GM12878 (cell line): ENCODE data around the gene MS4A1. TPM values are rescaled to one million over a fixed set of nuclear protein-coding genes. Genes with fewer than 3 reads are reported as not detected.

Experiments used
- ATAC-seq: fragments of 200-7000 bp; cut with Tn5 transposase; 3 replicates; pipeline ENCODE4 v1.9.1; 2020; ENCODE audit warnings: mild to moderate bottlenecking, moderate library complexity
- BruUV-seq: library from RNA; stranded (reverse); fragments of 400-500 nt; replicated peaks from 2 replicates; lab custom pipeline; 2021; lab: Mats Ljungman, UMichigan
- CTCF ChIA-PET: fragments of 300-600 bp; sonication (Branson Sonifier 250); formaldehyde crosslinking; extraction: SDS; loops from one replicate; lab custom pipeline; 2021; ENCODE audit warnings: inconsistent platforms; lab: Yijun Ruan, JAX
- POLR2A ChIA-PET: fragments of 350-600 bp; formaldehyde crosslinking; extraction: SDS; loops from one replicate; lab custom pipeline; 2021; ENCODE audit warnings: inconsistent platforms; lab: Charles Lee
- RAD21 ChIA-PET: fragments of 300-600 bp; sonication (Branson Sonifier 250); formaldehyde crosslinking; loops from one replicate; lab custom pipeline; 2023; ENCODE audit warnings: antibody characterized with exemption; ENCODE audit not compliant: unreplicated experiment; lab: Charles Lee
- SMC1A ChIA-PET: fragments of 300-600 bp; sonication (Branson Sonifier 250); formaldehyde crosslinking; loops from one replicate; lab custom pipeline; 2023; ENCODE audit not compliant: unreplicated experiment, uncharacterized antibody; lab: Charles Lee
- DNase-seq: peaks from one replicate; pipeline ENCODE4 v3.0.0-alpha.2; 2011; ENCODE audit warnings: low read depth, low spot score
- FAIRE-seq: peaks from 3 replicates; lab custom pipeline; 2011; peaks lifted over from hg19 to GRCh38; lab: Jason Lieb, UNC
- H2AFZ ChIP-seq: 2 replicates; pipeline ENCODE4 v1.6.0; 2011; ENCODE audit warnings: low read depth, low read length, control low read depth; ENCODE audit not compliant: control insufficient read depth
- H3K27ac ChIP-seq: 2 replicates; pipeline ENCODE4 v1.5.1; 2011; ENCODE audit warnings: control low read depth; ENCODE audit not compliant: control insufficient read depth, insufficient read depth
- H3K27me3 ChIP-seq, 2 experiments: replicated peaks in 1 of 2; 2 replicates each; pipeline versions ENCODE4 v1.6.0 to v1.6.1; 2011; ENCODE audit warnings: low read length in 1 of 2; ENCODE audit not compliant: control insufficient read depth in 2 of 2, insufficient read depth in 2 of 2
- H3K36me3 ChIP-seq, 2 experiments: 2 replicates each; pipeline ENCODE4 v1.5.1; 2011; ENCODE audit warnings: low read length in 1 of 2; ENCODE audit not compliant: control insufficient read depth in 2 of 2, insufficient read depth in 2 of 2
- H3K4me1 ChIP-seq: 2 replicates; pipeline ENCODE4 v1.6.1; 2011; ENCODE audit warnings: mild to moderate bottlenecking, low read length, moderate library complexity, mixed read lengths; ENCODE audit not compliant: control insufficient read depth, insufficient read depth
- H3K4me2 ChIP-seq: 2 replicates; pipeline ENCODE4 v1.6.0; 2011; ENCODE audit warnings: control low read depth; ENCODE audit not compliant: control insufficient read depth, insufficient read depth
- H3K4me3 ChIP-seq: fragments of 200-600 bp; sonication (generic); 2 replicates; pipeline ENCODE4 v1.5.1; 2016
- H3K79me2 ChIP-seq: 2 replicates; pipeline ENCODE4 v1.6.0; 2011; ENCODE audit warnings: low read length; ENCODE audit not compliant: control insufficient read depth, insufficient read depth
- H3K9ac ChIP-seq: 2 replicates; pipeline ENCODE4 v1.8.0; 2011; ENCODE audit warnings: low read length, control low read depth, mixed read lengths; ENCODE audit not compliant: control insufficient read depth, insufficient read depth
- H3K9me3 ChIP-seq: replicated peaks from 3 replicates; pipeline ENCODE4 v1.5.1; 2011; ENCODE audit warnings: mild to moderate bottlenecking, low read length; ENCODE audit not compliant: control insufficient read depth, insufficient read depth
- H4K20me1 ChIP-seq: 2 replicates; pipeline ENCODE4 v1.6.0; 2011; ENCODE audit not compliant: control insufficient read depth, insufficient read depth
- EZH2 ChIP-seq: IDR thresholded peaks from 2 replicates; pipeline ENCODE4 v1.6.1; 2012; ENCODE audit warnings: low read depth, mild to moderate bottlenecking, control low read depth, inconsistent platforms, low read length, borderline replicate concordance; ENCODE audit not compliant: control insufficient read depth
- MTA3 ChIP-seq: IDR thresholded peaks from 2 replicates; pipeline ENCODE4 v1.6.1; 2012; ENCODE audit warnings: low read length, inconsistent platforms, borderline replicate concordance
- TCF3 ChIP-seq: IDR thresholded peaks from 2 replicates; pipeline ENCODE4 v1.6.1; 2012; ENCODE audit warnings: low read depth, mild to moderate bottlenecking, low read length, borderline replicate concordance; ENCODE audit not compliant: insufficient read depth
- WGBS: methylation state at CpG from one replicate; pipeline ENCODE4 v1.1.6; 2016; ENCODE audit warnings: low lambda C conversion rate; ENCODE audit not compliant: insufficient replicate concordance, insufficient coverage; ENCODE audit errors: missing lambda C conversion rate; 5-methylcytosine and 5-hydroxymethylcytosine counted together
- in situ Hi-C: fragments of 300-500 bp; cut with MboI; formaldehyde crosslinking; loops from 9 replicates; pipeline ENCODE4 v1.14.3; 2018; ENCODE audit warnings: mixed read lengths
- intact Hi-C: fragments of 100-400 bp; cut with micrococcal nuclease; formaldehyde crosslinking; loops from one replicate; pipeline ENCODE4 v1.14.2; 2022; ENCODE audit not compliant: unreplicated experiment
- polyA plus RNA-seq, 11 experiments: library from polyadenylated mRNA; depleted of rRNA in 4 of 11; unstranded in 6 of 11; stranded (reverse) in 5 of 11; fragments of >200 nt; fragmentation: Nextera tagmentation in 4 of 11; fragmentation: Illumina TruSeq in 1 of 11; extraction: Ambion mirVana in 4 of 11; extraction: Trizol in 1 of 11; gene quantifications; 1 replicate in 1 of 11; 2 replicates in 10 of 11; pipeline versions ENCODE4 v1.2.1 to v1.2.3, GENCODE V29; 2011 to 2016; ENCODE audit warnings: inconsistent platforms in 2 of 11, missing spikeins in 2 of 11, low read depth in 1 of 11
- total RNA-seq, 4 experiments: library from RNA; depleted of rRNA in 3 of 4; stranded (reverse); fragments of >200 nt in 3 of 4; fragmentation: Illumina TruSeq in 1 of 4; extraction: Trizol in 1 of 4; gene quantifications; 2 replicates each; pipeline versions ENCODE4 v1.2.1 to v1.2.3, GENCODE V29; 2013 to 2021
- TF ChIP-seq, protein P1 (sequence below): fragments of 450-650 bp; IDR thresholded peaks from 2 replicates; pipeline ENCODE4 v1.6.1; 2017; ENCODE audit warnings: low read depth, mild to moderate bottlenecking, moderate library complexity
- TF ChIP-seq, protein P2 (sequence below): fragments of 450-650 bp; IDR thresholded peaks from 2 replicates; pipeline ENCODE4 v1.6.1; 2018; ENCODE audit warnings: borderline replicate concordance, mild to moderate bottlenecking; ENCODE audit not compliant: partially characterized antibody
- TF ChIP-seq, protein P3 (sequence below): fragments of 450-650 bp; IDR thresholded peaks from 2 replicates; pipeline ENCODE4 v1.6.1; 2016; ENCODE audit warnings: mild to moderate bottlenecking, moderate library complexity, borderline replicate concordance

MS4A1 gene
- total and polyA plus RNA-seq, 10 of the 15 experiments (the other 5 are each of a cell fraction or from before 2014, with no cell fraction given), result 329 to 2,106 (median 687) TPM

DNA sequence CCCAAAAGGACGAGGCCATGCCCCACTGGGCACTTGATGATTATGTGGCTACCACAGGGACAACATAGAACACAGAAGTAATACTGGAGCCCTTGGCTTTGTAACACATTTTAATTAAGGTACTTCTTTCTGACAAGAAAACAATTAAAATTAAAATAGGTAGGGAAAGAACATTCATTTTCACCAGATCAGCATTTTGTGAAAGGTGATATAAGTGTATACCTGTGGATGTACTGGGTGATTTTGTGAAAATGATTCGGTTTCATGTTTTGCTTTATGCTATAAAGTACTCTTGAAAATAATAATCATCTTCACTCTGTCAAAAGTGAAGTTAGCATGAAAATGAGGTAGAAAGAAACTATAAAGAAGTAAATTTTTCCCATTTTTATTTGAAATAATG, 37.8 kb downstream of the MS4A1 start:
- no peak overlapping the region for H3K27ac ChIP-seq
- ATAC-seq (no peak), FAIRE-seq (no peak), DNase-seq (no peak)
- no peaks in the 10 kb centered on the region for H3K27me3 ChIP-seq
- H3K4me1 ChIP-seq, result peaks cover 11% of the 10 kb centered on the region
- no peaks in the 10 kb centered on the region for H3K9me3 ChIP-seq
- no peaks in the 10 kb centered on the region for H4K20me1 ChIP-seq
- ChIA-PET POLR2A (no interaction called here), RAD21 (no interaction called here), SMC1A (interaction anchor here (1.0 to 1.1 kb wide), 2 partner anchors 8 to 12 kb away, joined by 3 read pairs; no protein-coding TSS in a partner anchor), CTCF (interaction anchor here (1.1 to 2.8 kb wide), 4 partner anchors 125 to 159 kb away, joined by 3 to 10 read pairs (median 7); no protein-coding TSS in a partner anchor)
- H3K79me2 ChIP-seq, result no peaks in the 10 kb centered on the region
- H3K4me2 ChIP-seq, result no peak overlapping the region
- no peak for TF ChIP-seq MTA3
- TF ChIP-seq, protein P1, sequence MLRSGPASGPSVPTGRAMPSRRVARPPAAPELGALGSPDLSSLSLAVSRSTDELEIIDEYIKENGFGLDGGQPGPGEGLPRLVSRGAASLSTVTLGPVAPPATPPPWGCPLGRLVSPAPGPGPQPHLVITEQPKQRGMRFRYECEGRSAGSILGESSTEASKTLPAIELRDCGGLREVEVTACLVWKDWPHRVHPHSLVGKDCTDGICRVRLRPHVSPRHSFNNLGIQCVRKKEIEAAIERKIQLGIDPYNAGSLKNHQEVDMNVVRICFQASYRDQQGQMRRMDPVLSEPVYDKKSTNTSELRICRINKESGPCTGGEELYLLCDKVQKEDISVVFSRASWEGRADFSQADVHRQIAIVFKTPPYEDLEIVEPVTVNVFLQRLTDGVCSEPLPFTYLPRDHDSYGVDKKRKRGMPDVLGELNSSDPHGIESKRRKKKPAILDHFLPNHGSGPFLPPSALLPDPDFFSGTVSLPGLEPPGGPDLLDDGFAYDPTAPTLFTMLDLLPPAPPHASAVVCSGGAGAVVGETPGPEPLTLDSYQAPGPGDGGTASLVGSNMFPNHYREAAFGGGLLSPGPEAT, result no peak
- intact Hi-C loops (no loop called here), in situ Hi-C loops (no loop called here)
- H2AFZ ChIP-seq, result no peak overlapping the region
- H3K36me3 ChIP-seq, result no peaks in the 10 kb centered on the region
- 40% methylated on average over 2 of the region's 2 CpGs for WGBS
- H3K4me3 ChIP-seq, result no peak overlapping the region
- no TSS peak for BruUV-seq
- H3K9ac ChIP-seq, result no peak overlapping the region

DNA sequence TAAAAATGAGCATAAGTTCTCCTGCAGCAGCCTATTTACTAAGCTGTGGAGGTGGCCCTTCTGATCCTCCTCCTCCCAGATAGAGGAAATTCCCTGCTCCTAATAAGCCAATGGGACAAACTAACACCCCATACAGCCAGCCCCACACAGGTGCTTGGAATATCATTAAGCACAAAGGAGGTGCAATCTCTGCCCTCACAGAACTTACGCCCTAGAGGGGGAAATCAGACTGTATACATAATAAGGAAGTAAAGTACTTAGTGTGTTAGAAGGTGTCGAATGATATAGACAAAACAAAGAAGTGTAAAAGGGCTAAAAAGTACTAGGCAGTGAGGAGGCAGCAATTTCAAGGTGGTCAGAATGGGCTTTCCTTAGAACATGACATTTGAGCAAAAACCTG, 42.8 kb downstream of the MS4A1 start:
- SMC1A ChIA-PET, result interaction anchor here (1.1 to 3.7 kb wide), 4 partner anchors 19 to 135 kb away, joined by 3 to 13 read pairs (median 6); no protein-coding TSS in a partner anchor
- WGBS, result 20% methylated on average over 2 of the region's 2 CpGs
- H3K4me2 ChIP-seq, result peak overlapping the region; percentile 57
- H3K9me3 ChIP-seq, result no peaks in the 10 kb centered on the region
- peak overlapping the region; percentile 77 for H2AFZ ChIP-seq
- H3K4me1 ChIP-seq, result peaks cover 20% of the 10 kb centered on the region
- 0 out of 2 replicates have a peak overlapping the region, but pooled peaks have one; percentile 7 for H3K4me3 ChIP-seq
- peak overlapping the region; percentile 27 for H3K27ac ChIP-seq
- H3K79me2 ChIP-seq, result no peaks in the 10 kb centered on the region
- no TSS peak for BruUV-seq
- H3K27me3 ChIP-seq, result no peaks in the 10 kb centered on the region
- H3K9ac ChIP-seq, result no peak overlapping the region
- RAD21 ChIA-PET, result interaction anchor here (1.2 kb wide), 1 partner anchor 119 kb away, joined by 3 read pairs; no protein-coding TSS in a partner anchor
- POLR2A ChIA-PET, result no interaction called here
- peak; percentile 69 for ATAC-seq
- no peaks in the 10 kb centered on the region for H3K36me3 ChIP-seq
- no peaks in the 10 kb centered on the region for H4K20me1 ChIP-seq
- CTCF ChIA-PET, result interaction anchor here (0.9 to 1.9 kb wide), 3 partner anchors 119 to 153 kb away, joined by 3 to 7 read pairs (median 4); no protein-coding TSS in a partner anchor
- TF ChIP-seq EZH2 (no peak), TCF3 (no peak)
- TF ChIP-seq, protein P2, sequence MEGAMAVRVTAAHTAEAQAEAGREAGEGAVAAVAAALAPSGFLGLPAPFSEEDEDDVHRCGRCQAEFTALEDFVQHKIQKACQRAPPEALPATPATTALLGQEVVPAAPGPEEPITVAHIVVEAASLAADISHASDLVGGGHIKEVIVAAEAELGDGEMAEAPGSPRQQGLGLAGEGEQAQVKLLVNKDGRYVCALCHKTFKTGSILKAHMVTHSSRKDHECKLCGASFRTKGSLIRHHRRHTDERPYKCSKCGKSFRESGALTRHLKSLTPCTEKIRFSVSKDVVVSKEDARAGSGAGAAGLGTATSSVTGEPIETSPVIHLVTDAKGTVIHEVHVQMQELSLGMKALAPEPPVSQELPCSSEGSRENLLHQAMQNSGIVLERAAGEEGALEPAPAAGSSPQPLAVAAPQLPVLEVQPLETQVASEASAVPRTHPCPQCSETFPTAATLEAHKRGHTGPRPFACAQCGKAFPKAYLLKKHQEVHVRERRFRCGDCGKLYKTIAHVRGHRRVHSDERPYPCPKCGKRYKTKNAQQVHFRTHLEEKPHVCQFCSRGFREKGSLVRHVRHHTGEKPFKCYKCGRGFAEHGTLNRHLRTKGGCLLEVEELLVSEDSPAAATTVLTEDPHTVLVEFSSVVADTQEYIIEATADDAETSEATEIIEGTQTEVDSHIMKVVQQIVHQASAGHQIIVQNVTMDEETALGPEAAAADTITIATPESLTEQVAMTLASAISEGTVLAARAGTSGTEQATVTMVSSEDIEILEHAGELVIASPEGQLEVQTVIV, result no peak
- TF ChIP-seq, protein P3, sequence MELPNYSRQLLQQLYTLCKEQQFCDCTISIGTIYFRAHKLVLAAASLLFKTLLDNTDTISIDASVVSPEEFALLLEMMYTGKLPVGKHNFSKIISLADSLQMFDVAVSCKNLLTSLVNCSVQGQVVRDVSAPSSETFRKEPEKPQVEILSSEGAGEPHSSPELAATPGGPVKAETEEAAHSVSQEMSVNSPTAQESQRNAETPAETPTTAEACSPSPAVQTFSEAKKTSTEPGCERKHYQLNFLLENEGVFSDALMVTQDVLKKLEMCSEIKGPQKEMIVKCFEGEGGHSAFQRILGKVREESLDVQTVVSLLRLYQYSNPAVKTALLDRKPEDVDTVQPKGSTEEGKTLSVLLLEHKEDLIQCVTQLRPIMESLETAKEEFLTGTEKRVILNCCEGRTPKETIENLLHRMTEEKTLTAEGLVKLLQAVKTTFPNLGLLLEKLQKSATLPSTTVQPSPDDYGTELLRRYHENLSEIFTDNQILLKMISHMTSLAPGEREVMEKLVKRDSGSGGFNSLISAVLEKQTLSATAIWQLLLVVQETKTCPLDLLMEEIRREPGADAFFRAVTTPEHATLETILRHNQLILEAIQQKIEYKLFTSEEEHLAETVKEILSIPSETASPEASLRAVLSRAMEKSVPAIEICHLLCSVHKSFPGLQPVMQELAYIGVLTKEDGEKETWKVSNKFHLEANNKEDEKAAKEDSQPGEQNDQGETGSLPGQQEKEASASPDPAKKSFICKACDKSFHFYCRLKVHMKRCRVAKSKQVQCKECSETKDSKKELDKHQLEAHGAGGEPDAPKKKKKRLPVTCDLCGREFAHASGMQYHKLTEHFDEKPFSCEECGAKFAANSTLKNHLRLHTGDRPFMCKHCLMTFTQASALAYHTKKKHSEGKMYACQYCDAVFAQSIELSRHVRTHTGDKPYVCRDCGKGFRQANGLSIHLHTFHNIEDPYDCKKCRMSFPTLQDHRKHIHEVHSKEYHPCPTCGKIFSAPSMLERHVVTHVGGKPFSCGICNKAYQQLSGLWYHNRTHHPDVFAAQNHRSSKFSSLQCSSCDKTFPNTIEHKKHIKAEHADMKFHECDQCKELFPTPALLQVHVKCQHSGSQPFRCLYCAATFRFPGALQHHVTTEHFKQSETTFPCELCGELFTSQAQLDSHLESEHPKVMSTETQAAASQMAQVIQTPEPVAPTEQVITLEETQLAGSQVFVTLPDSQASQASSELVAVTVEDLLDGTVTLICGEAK, result no peak
- TF ChIP-seq, all 136 proteins: peak for 0
- FAIRE-seq (peak; percentile 23), DNase-seq (no peak)
- intact Hi-C loops (no loop called here), in situ Hi-C loops (no loop called here)
